ENCODE results near the gene TMEM150B.

Gene TMEM150B

DNA sequence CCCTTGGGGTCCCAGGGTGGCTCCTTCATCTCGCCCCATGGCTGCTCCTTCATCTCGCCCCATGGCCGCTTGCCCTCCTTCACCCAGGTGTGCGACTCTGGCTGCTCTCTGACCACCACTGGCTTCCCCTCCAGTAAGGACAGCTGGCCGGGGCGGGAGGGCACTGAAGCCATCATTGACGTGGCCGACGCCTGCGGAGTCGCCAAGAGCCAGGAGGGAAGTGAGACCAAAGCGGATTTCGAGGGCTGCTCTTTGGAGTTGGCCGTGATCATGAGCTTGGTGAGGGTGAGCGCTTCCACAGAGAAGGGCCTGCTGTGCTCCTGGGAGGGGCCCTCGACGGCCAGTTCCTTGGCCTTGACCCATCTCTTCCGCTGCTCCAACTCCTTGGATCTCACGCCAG lies 33.4 kb upstream of the TMEM150B start:
- DNase-seq (ENCODE audit: low read depth), result no peak
- no peak overlapping the region for H3K4me3 ChIP-seq (ENCODE audit: low read depth, low read length)

DNA sequence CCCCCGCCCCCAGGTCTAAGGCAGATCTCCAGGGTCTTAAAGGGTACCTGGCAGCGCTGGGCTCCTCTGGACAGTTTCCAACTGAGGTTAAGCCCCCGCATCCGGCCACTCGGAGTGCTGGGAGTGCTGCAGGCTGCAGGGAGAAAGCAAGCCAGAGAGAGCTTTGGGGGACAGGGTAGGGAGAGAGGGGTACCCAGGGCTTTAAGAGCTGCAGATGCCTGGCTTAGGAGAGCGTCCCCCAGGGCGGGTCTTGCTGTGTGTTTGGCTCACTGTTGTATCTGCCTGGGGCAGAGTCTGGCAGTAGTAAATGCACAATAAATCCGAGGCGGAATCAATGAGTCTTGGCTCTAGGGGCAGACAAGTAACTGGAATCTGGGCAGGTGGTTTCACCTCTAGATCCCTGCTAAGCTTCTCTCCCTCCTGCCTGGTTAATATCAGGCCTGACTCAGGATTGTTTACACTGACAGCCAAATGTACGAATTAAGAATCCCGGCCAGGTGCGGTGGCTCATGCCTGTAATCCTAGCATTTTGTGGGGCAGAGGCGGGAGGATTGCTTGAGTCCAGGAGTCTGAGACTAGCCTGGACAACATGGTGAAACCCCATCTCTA lies 30.2 kb upstream of the TMEM150B start:
- no peak for DNase-seq (ENCODE audit: low read depth)

DNA sequence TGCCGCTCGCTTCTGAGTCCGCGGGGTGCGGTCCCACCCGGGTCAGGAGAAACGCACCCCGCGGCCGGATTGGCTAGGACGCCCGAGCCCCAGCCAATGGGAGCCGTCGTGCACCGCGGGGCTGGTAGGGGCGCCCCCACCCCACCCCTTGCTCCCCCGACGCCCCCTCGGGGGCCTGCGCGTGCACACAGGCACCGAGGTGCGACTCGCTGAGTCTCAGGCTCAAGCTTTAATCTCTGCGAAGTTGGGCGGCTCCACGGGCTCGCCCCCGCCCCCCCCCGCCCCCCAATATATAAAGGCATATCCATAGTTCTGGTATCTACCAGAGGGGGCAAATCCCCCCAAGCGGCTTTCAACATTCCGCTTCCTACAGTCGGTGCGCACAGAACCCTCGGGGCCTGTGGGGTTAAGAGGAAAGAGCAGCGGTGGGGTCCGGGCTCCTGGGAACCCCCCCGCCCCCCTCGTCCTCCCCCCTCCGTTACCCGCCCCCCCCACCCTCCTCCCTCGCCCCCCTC lies 29.6 kb upstream of the TMEM150B start, which contains the start of gene COX6B2:
COX6B2 (minus strand) TSS at position 22 of the 515 bp plus-strand sequence. CDS start 198 bp downstream, outside the sequence.
- DNase-seq (ENCODE audit: low read depth), result no peak
- peak within 1 kb of the TSS; percentile 55 for H3K4me3 ChIP-seq (ENCODE audit: low read depth, low read length)

More for the DNA sequence above, 30.2 kb upstream of the TMEM150B start:
- H3K4me3 ChIP-seq (ENCODE audit: low read depth, low read length), result no peak overlapping the region

DNA sequence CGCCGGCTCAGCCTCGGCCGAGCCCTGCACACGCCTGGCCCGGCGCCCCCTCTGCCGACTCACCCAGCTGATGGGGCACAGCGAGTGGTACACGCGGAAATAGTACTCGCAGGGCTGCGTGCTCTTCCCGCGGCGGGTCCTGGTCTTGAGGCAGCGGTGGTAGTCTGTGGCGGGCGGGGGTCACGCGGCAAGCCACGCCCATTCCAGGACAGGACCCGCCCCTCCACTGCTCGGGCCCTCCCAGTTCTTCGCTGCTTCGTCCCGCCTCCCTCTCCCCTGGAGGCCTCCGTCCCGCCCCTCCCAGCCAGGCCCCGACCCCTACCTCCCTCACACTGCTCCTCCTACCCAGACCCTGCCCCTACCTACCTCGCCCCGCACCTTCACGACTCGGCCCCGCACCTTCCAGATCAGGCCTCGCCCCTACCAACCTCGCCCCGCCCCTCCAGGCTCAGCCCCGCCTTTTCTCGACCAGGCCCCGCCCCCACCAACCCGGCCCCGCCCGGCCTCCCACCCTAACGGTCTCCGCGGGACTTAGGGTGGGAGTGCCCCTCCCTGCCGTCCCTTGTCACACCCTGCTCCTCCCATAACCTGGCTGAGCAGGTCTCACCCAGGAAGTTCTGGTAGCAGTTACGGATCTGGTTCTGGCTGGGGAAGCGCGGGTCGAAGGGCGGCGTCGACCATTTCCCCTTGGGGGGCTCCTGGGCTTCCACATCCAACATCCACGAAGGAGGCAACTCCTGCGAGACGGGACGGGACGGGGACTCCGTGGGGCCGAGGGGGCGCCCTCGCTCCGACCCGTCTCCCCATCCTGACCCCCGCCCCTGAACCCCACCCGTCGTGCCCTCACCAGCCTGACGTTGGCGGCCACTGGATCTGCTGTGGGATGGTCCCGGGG lies 28.9 kb upstream of the TMEM150B start:
- no peak for DNase-seq (ENCODE audit: low read depth)
- peak overlapping the region; percentile 55 for H3K4me3 ChIP-seq (ENCODE audit: low read depth, low read length)

DNA sequence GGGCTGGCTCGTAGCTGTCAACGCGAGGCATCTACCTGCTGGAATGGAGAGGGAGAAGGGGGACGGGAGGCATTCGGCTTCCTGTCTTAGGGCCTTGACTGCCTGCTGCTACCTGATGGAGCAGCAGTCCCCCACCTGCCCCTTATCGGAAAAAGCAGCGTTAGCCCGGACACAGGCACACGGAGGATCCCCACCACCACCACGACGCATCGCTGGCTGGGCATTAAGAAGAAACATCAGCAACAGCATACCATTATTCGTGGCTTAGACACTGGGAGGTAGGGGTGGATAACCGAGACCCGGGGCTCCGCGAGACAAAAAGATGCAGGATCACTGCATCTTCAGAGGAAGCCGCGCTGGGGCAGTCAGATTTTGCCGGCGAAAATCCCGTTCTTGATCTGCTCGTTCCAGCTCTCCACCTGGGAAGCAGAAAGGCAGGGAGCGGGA lies 28.2 kb upstream of the TMEM150B start:
- no peak for DNase-seq (ENCODE audit: low read depth)
- H3K4me3 ChIP-seq (ENCODE audit: low read depth, low read length), result peak overlapping the region; percentile 55

DNA sequence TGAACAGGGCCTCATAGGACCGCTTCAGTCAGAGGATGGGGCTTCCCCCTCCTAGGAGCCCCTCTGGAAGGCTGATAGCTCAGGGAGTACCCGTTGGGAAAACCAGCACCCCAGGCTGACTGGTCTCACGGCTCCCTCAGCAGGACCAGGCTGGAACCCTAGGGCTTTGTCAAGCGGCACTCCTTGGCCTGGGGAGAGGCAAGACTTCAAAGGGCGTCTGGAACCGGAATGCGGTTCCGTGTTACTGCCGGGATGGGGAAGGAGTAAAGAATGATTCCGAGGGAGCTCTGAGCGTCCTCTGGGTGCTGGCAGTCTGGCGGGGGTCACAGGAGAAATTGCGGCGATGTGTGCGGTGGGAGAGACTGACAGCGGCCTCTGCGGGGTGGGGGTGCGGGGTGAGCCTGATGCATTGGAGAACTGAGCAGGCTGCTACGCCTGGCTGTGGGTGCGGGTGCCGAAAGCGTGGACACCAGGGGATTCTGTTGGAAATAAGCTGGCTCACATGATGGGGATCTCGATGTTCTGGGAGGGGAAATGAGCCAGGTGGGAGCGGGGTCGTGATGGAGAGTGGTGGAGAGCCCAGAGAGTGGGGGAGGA lies 27.5 kb upstream of the TMEM150B start:
- DNase-seq (ENCODE audit: low read depth), result no peak
- H3K4me3 ChIP-seq (ENCODE audit: low read depth, low read length), result no peak overlapping the region

DNA sequence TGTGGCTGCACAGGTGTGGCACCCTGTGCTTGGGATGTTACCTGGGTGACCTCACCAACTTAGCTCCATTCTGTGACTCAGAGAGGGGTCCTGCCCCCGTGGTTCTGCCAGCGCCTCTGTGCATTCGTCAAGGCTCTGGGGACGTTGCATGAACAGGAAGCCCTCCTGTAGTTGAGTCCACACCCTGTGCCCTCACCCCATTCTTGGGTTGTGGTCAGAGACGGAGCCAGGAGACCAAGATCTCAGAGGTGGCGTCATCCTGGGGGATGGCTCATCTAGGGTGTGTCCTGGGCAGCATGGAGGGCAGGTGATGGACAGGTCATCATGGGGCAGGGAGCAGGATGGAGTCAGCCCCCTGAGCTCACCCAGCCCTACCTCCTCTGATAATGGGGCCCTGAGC lies 26.9 kb upstream of the TMEM150B start:
- DNase-seq (ENCODE audit: low read depth), result no peak
- no peak overlapping the region for H3K4me3 ChIP-seq (ENCODE audit: low read depth, low read length)

DNA sequence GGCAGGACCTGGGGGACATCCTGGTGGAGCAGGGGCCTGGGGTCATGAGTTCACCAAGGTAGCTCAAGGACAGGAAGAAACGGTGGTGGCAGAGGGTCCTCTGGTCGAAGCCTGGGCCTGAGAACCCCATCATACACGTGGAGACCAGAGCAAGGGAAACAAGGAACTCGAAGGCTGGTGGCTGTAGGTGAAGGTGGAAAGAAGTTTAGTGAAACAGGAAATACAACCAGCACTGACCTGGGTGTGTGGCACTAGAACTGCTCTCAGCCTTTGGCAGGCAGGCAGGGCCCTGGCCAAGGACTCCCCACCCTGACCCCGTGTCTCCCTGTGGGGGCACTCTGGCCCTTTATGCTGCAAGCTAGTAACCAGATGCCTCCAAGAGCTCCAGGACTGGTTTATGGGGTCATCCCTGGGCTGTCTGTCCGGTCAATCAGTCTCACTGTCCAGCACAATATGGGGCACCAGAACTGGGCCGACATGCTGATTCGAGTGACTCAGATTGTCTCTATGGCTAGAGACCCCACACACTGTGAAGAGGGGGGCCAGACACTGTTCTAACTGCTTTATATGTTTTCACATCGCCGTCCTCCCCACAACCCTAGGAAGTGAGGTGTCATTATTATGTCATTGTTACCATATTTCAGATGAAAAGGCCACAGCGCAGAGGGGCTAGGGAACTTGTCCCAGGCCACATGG lies 25.6 kb upstream of the TMEM150B start:
- no peak for DNase-seq (ENCODE audit: low read depth)
- no peak overlapping the region for H3K4me3 ChIP-seq (ENCODE audit: low read depth, low read length)

DNA sequence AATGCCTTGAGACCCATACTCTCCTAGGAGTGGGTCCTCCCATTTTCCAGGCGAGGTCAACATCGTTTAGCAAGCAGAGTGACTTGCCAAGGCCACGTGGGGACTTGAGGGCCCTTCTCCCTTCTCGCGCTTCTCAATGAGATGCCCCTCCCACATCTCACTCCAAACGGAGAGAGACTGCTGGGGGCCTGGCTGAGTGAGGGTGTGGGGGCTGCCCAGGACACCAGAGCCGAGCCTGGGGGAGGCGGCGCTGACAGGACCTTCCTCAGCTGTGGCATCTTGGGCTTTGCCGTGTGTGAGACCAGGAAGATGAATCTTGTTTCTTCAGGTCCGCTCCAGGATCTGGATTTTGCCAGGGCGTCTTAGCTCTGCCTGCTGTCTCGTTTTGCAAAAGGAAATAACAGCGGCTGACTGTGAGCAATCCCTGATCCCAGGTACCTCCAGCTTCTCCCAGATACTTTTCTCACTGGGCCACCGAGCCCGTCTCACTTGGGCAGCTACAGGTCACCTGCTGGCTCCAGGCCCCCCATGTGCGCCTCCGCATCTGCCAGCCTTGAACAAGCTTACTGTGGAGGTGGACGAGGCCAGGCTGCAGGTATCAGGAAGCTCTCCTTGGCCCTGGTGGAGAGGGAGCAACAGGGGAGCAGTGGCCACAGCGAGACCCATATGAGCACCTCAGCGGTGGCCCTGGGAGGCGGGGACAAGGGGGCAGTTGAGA lies 23.3 kb upstream of the TMEM150B start:
- DNase-seq (ENCODE audit: low read depth), result no peak
- H3K4me3 ChIP-seq (ENCODE audit: low read depth, low read length), result no peak overlapping the region

DNA sequence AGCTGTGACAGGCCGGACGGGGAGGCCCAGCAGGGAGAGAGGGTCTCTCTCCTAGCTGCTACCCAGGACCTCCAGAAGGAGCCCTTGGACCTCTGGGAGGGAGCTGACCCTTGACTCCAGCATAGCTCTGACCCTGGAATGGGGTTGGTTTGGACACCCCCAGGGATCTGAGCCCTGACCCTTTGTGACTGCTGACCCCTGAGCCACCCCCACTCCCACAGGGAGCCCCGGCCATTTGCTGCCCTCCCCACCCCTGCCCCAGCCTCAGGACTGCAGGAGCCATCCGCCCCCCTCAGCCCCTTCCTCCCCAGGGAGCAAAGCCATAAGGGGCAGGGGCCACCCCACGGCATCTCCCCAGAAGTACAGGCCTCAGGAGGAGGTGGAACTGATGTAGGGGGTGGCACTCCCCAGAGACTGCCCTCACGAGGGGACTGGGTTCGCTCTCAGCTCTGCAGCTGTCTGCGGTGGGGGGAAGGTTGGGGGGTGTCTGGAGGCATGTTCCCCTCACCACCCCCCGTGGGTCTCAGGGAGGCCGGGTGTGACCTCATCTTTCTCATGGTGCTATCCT lies 22.4 kb upstream of the TMEM150B start:
- no peak for DNase-seq (ENCODE audit: low read depth)
- H3K4me3 ChIP-seq (ENCODE audit: low read depth, low read length), result no peak overlapping the region

DNA sequence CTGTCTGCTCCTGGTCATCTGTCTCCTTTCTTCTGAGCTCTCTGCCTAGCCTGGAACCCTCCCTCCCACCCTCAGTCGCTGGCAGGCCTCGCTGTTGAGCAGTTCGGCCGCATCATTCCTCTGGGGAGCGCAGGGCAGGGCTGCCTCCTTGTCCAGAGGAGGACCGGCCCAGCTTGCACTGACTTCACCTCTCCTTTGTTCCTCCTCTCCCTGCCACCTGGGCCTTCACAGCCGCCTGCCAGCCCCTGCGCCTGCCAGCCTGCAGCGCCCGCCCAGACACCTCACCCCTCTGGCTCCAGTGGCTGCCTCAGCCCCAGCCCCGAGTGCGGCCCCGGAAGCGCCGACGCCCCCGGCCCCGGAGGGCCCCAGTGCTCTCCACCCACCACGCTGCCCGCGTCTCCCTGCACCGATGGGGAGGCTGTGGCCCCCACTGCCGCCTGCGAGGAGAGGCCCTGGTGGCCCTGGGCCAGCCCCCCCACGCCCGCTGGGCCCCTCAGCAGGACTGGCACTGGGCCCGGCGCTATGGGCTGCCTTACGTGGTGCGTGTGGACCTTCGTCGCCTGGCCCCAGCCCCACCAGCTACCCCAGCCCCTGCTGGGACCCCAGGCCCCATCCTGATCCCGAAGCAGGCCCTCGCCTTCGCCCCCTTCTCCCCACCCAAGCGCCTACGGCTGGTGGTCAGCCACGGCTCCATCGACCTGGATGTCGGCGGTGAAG lies 21.7 kb upstream of the TMEM150B start:
- DNase-seq (ENCODE audit: low read depth), result no peak
- H3K4me3 ChIP-seq (ENCODE audit: low read depth, low read length), result no peak overlapping the region

DNA sequence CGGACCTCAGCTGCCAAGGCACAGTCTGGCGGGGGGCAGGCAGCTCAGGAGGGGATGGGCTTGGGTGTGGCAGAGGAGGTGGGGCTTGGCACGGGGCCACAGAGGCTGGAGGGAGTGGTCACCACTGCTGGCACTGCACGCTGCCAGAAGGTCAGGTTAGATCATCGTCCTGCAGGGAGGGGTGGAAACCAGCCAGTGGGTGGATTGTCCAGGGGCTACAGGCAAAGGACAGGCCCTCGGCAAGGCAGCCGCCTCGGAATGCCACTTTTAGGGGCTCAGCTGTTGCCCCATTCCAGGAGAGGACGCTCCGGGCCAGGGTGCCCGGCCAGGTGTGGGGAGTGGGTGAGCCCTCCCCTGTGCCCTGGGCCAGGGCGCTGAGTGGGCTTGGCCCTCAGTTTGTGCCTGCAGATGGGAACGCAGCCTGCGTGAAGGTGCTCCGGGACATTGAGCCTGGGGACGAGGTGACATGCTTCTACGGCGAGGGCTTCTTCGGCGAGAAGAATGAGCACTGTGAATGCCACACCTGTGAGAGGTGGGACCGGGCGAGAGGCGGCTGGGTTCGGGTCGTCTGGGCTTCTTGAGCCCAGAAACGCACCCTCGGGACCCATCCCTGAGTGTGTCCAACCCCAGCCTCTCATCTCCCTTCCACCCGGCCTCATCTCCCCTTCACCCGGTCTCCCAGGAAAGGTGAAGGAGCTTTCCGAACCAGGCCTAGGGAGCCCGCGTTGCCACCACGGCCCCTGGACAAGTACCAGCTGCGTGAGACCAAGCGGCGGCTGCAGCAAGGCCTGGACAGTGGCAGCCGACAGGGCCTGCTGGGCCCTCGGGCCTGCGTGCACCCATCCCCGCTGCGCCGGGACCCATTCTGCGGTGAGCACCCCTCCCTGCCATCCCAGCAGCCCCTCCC lies 20.9 kb upstream of the TMEM150B start:
- no peak for DNase-seq (ENCODE audit: low read depth)
- no peak overlapping the region for H3K4me3 ChIP-seq (ENCODE audit: low read depth, low read length)

DNA sequence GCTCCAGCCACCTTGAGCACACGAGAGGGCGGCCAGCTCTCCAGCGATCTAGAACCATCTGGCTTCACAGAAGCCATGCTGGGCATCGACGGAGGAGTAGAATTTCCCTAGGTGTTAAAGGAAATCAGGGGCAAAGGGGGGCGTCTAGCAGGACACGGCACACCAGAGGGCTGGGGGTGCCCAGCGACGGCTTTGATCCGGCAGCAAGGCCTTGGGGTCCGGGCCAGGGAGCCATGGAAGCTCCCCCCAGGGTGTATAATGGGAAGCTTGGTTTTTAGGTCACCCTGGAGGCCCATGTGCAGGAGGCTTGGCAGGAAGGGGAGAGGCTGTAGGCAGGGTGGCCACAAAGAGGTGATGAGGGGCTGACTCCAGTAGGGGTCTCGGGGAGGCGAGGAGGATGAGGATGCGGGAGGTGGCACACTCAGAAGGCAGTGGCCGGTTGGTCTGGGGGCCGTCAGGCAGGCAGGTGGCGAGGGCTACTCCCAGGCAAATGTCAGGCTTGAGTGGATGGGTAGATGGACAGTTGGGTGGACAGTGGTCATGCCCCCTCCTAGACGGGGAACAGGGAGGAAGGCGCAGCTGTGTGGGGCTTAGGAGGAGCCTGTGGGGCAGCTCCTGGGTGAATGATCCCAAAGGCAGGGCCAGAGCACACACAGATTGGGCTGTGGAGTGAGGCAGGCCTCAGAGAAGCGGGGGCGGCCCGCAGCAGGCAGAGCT lies 20.1 kb upstream of the TMEM150B start:
- no peak overlapping the region for H3K4me3 ChIP-seq (ENCODE audit: low read depth, low read length)
- no peak for DNase-seq (ENCODE audit: low read depth)

DNA sequence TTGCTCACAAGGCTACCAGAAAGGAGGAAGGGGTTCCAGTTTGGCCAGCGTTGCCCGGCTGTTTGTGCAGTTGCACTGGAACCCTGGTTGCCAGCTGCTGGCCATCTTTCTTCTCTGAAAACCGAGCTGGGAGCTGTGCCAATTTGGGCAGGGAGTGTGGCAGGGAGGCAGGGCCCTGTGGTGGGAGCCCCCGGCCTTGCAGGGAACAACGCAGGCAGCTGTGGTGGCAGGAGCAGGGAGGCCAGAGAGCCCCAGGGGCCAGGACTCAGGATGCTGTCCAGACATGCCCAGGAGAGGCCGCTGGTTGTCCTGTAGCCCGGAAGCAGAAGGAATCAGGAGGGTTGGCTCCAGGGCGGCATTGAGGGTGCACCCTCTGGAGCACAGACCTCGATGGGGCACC lies 19.3 kb upstream of the TMEM150B start:
- no peak overlapping the region for H3K4me3 ChIP-seq (ENCODE audit: low read depth, low read length)
- no peak for DNase-seq (ENCODE audit: low read depth)

DNA sequence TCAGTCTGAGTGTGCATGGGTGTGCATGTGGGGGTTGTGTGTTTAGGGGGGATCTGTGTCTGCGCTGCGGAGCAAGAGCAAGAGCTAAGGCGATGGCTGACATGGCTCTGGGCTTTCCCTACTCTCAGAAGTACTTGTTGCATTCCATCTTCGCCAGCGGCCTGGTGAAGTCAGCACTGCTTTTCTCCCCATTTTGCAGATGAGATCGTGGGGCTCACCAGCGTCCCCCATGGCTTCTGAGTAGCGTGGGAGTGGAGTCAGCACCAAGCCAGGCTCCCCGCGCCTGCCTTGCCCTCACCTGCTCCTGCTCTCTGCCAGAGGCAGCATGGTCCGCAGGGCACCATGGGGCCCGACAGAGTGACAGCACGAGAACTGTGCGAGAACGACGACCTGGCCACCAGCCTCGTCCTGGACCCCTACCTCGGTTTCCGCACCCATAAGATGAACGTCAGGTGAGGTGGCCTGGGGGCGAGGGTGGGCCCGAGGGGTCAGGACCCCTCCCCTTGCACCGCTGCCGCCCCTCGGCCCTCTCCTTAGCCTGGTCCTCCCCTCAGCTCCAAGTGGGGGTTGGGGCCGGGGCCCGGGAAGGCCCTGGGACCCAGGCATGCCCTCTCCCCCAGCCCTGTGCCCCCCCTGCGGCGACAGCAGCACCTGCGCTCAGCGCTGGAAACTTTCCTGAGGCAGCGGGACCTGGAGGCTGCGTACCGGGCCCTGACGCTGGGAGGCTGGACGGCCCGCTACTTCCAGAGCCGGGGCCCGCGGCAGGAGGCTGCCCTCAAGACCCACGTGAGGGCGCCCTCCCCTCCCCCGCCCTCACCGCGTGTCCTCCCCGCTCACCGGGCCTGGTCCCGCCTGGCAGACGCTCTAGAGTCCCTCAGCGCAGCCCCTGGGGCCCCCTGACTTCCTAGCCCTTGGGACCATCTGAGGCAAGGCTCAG lies 16.7 kb upstream of the TMEM150B start:
- no peak for DNase-seq (ENCODE audit: low read depth)
- H3K4me3 ChIP-seq (ENCODE audit: low read depth, low read length), result no peak overlapping the region

All from skeletal muscle cell (primary cell).